GM12872 (cell line): ENCODE data around the gene LCN2.

Source experiments
- CTCF ChIP-seq: IDR thresholded peaks from 3 replicates; pipeline ENCODE4 v1.5.1; 2011; ENCODE audit warnings: low read depth, mild to moderate bottlenecking, low read length, moderate library complexity; ENCODE audit not compliant: insufficient read depth

Gene LCN2

GRCh38 chr9:128149001-128149701 lies at the start of gene LCN2:
TSS of gene LCN2 (plus strand) at chr9:128149453. CDS start at chr9:128149526, 73 bp downstream.
- no peak for TF ChIP-seq CTCF

- TF ChIP-seq CTCF, result no peak
Measured at GRCh38 chr9:128099932-128100491, 49.2 kb upstream of the LCN2 start.

- no peak for TF ChIP-seq CTCF
Measured at GRCh38 chr9:128100581-128100980, 48.7 kb upstream of the LCN2 start.

- no peak for TF ChIP-seq CTCF
Measured at GRCh38 chr9:128101231-128101661, 48.0 kb upstream of the LCN2 start.

- TF ChIP-seq CTCF, result no peak
Measured at GRCh38 chr9:128101690-128102089, 47.6 kb upstream of the LCN2 start.

GRCh38 chr9:128102196-128102595 lies 47.1 kb upstream of the LCN2 start:
- TF ChIP-seq CTCF, result no peak

- no peak for TF ChIP-seq CTCF
Measured at GRCh38 chr9:128102861-128103588, 46.2 kb upstream of the LCN2 start.
